LNCAP (cell line): ENCODE measurements around the gene JAK1.

Experiments used
- CTCF ChIP-seq: fragments of 450-650 bp; IDR thresholded peaks from 2 replicates; pipeline ENCODE4 v1.5.1; 2017; ENCODE audit warnings: mild to moderate bottlenecking

JAK1 gene

GRCh38 chr1:64843675-64844074 lies 122.7 kb downstream of the JAK1 start:
- no peak for TF ChIP-seq CTCF

GRCh38 chr1:64842224-64842623 lies 124.1 kb downstream of the JAK1 start:
- TF ChIP-seq CTCF = no peak

GRCh38 chr1:64841330-64842065 lies 124.9 kb downstream of the JAK1 start:
- no peak for TF ChIP-seq CTCF

GRCh38 chr1:64839732-64840405 lies 126.5 kb downstream of the JAK1 start:
- no peak for TF ChIP-seq CTCF

- no peak for TF ChIP-seq CTCF
These were observed 127.1 kb downstream of the JAK1 start for GRCh38 chr1:64839261-64839660.

- TF ChIP-seq CTCF = no peak
These were observed 127.9 kb downstream of the JAK1 start for GRCh38 chr1:64838486-64838885.

GRCh38 chr1:64836802-64837201 lies 129.5 kb downstream of the JAK1 start:
- no peak for TF ChIP-seq CTCF
